ENCODE data around the gene XXYLT1.

GRCh38 chr3:195112361-195112791 lies 158.6 kb downstream of the XXYLT1 start:
- no peak for TF ChIP-seq CTCF (IDR thresholded peaks at IDR 0.05)
- no peak for TF ChIP-seq FOXJ3 (CRISPR knock-in tag; IDR thresholded peaks at IDR 0.05; ENCODE audit: borderline replicate concordance)
- no peak for TF ChIP-seq ATF3 (CRISPR knock-in tag; conservative IDR thresholded peaks at IDR 0.05)
- no peak for TF ChIP-seq MLX (CRISPR knock-in tag; IDR thresholded peaks at IDR 0.05)
- no peak for TF ChIP-seq ESRRA (CRISPR knock-in tag; IDR thresholded peaks at IDR 0.05; ENCODE audit: borderline replicate concordance)
- TF ChIP-seq USF2 (CRISPR knock-in tag; IDR thresholded peaks at IDR 0.05) = no peak
- TF ChIP-seq OVOL2 (CRISPR knock-in tag; IDR thresholded peaks at IDR 0.05; ENCODE audit: borderline replicate concordance) = no peak
- TF ChIP-seq FOXP4 (CRISPR knock-in tag; IDR thresholded peaks at IDR 0.05) = no peak
- no peak for TF ChIP-seq NR3C1 (CRISPR knock-in tag; conservative IDR thresholded peaks at IDR 0.05; ENCODE audit: low read depth)
- TF ChIP-seq ARID4B (CRISPR knock-in tag; IDR thresholded peaks at IDR 0.05; ENCODE audit: borderline replicate concordance) = no peak
- no peak for TF ChIP-seq JUN (CRISPR knock-in tag; IDR thresholded peaks at IDR 0.05)
- no peak for TF ChIP-seq ZNF317 (CRISPR knock-in tag; IDR thresholded peaks at IDR 0.05; ENCODE audit: borderline replicate concordance, low read depth)
- TF ChIP-seq SP1 (CRISPR knock-in tag; conservative IDR thresholded peaks at IDR 0.05) = no peak

Data from WTC11 (cell line).